ENCODE measurements around the gene CBX5. TPM values are rescaled to one million over a fixed set of nuclear protein-coding genes. Genes with fewer than 3 reads are reported as not detected.
"Not testable (repeated sequence)": the region's sequence is repeated elsewhere in the genome, so short reads cannot be mapped to it uniquely, and the experiment has no call there.

The CBX5 gene
- total RNA-seq, 3 donors from 2014 or later, result 37.1 to 56.9 (median 50.5) TPM

- TF ChIP-seq CTCF (IDR thresholded peaks at IDR 0.05), result no peak
- intact Hi-C loops (cut with DNase I, micrococcal nuclease), result no loop called here
- Histone ChIP-seq H3K9me3 (no peaks in the 10 kb centered on the region), H3K4me1 (ENCODE audit: low read depth) (peaks cover 63% of the 10 kb centered on the region), H3K36me3 (ENCODE audit: low read depth) (no peaks in the 10 kb centered on the region), H3K4me3 (no peak overlapping the region)
- DNase-seq, result no peak
- ATAC-seq, result peak; percentile 48
Measured at GRCh38 chr12:54286042-54287030, 6.4 kb upstream of the CBX5 start.

- H3K4me1 ChIP-seq (ENCODE audit: low read depth), result peaks cover 63% of the 10 kb centered on the region
- H3K36me3 ChIP-seq (ENCODE audit: low read depth), result peaks cover 2% of the 10 kb centered on the region
- H3K9me3 ChIP-seq, result no peaks in the 10 kb centered on the region
- ATAC-seq, result no peak
- no peak for DNase-seq
- H3K4me3 ChIP-seq, result no peak overlapping the region
- intact Hi-C loops (cut with DNase I, micrococcal nuclease), result no loop called here
- no peak for TF ChIP-seq CTCF (IDR thresholded peaks at IDR 0.05)
Measured at GRCh38 chr12:54285150-54286041, 5.5 kb upstream of the CBX5 start.

- H3K4me3 ChIP-seq; H3K36me3 ChIP-seq (ENCODE audit: low read depth); H3K9me3 ChIP-seq; ATAC-seq; DNase-seq; intact Hi-C loops (cut with DNase I, micrococcal nuclease): not testable (repeated sequence)
- H3K4me1 ChIP-seq (ENCODE audit: low read depth), result peaks cover 63% of the 10 kb centered on the region
Measured at GRCh38 chr12:54284070-54284780, 4.3 kb upstream of the CBX5 start.

GRCh38 chr12:54282949-54283593 lies 3.1 kb upstream of the CBX5 start:
- peaks cover 3% of the 10 kb centered on the region for H3K36me3 ChIP-seq (ENCODE audit: low read depth)
- no peaks in the 10 kb centered on the region for H3K9me3 ChIP-seq
- intact Hi-C loops (cut with DNase I, micrococcal nuclease), result no loop called here
- H3K4me3 ChIP-seq, result no peak overlapping the region
- ATAC-seq (no peak), DNase-seq (peak in 2 of 3 donors; percentile 58 to 59)
- peaks cover 63% of the 10 kb centered on the region for H3K4me1 ChIP-seq (ENCODE audit: low read depth)
- no peak for TF ChIP-seq CTCF (IDR thresholded peaks at IDR 0.05)

GRCh38 chr12:54281694-54282093 lies 1.8 kb upstream of the CBX5 start:
- DNase-seq; intact Hi-C loops (cut with DNase I, micrococcal nuclease); H3K36me3 ChIP-seq (ENCODE audit: low read depth); H3K9me3 ChIP-seq; ATAC-seq: not testable (repeated sequence)
- peaks cover 59% of the 10 kb centered on the region for H3K4me1 ChIP-seq (ENCODE audit: low read depth)
- H3K4me3 ChIP-seq, result peak overlapping the region; percentile 63

GRCh38 chr12:54281261-54281638 lies 1.3 kb upstream of the CBX5 start:
- DNase-seq; ATAC-seq; intact Hi-C loops (cut with DNase I, micrococcal nuclease); H3K36me3 ChIP-seq (ENCODE audit: low read depth); H3K9me3 ChIP-seq: not testable (repeated sequence)
- peaks cover 59% of the 10 kb centered on the region for H3K4me1 ChIP-seq (ENCODE audit: low read depth)
- peak overlapping the region; percentile 63 for H3K4me3 ChIP-seq

Measured in mucosa of descending colon (tissue), 3 donors.